HepG2 (cell line): Measurements from ENCODE around the gene PDE4DIP.
"Not testable (repeated sequence)": the region's sequence is repeated elsewhere in the genome, so short reads cannot be mapped to it uniquely, and the experiment has no call there.

Experiments used
- ELF4 ChIP-seq: sonication (generic); formaldehyde crosslinking; IDR thresholded peaks from 2 replicates; pipeline ENCODE4 v1.5.0; 2020; ENCODE audit warnings: missing genetic modification reagents, mild to moderate bottlenecking, moderate library complexity, borderline replicate concordance
- HMGA1 ChIP-seq: sonication (generic); formaldehyde crosslinking; conservative IDR thresholded peaks from 2 replicates; pipeline ENCODE4 v1.4.0; 2020; ENCODE audit warnings: missing genetic modification reagents
- KLF9 ChIP-seq: IDR thresholded peaks from 2 replicates; pipeline ENCODE4 v1.6.1; 2016; ENCODE audit warnings: low read depth
- MAFF ChIP-seq: IDR thresholded peaks from 2 replicates; pipeline ENCODE4 v1.6.1; 2011; ENCODE audit warnings: low read depth, low read length, improper control_type of control experiment
- POLR2AphosphoS5 ChIP-seq: IDR thresholded peaks from 2 replicates; pipeline ENCODE4 v1.6.1; 2012; ENCODE audit warnings: low read depth, low read length
- REL ChIP-seq: sonication (generic); formaldehyde crosslinking; conservative IDR thresholded peaks from 2 replicates; pipeline ENCODE4 v1.8.0; 2022; ENCODE audit warnings: mild to moderate bottlenecking, missing genetic modification reagents, moderate library complexity
- XBP1 ChIP-seq: sonication (generic); formaldehyde crosslinking; IDR thresholded peaks from 2 replicates; pipeline ENCODE4 v1.5.0; 2020; ENCODE audit warnings: missing genetic modification reagents
- ZNF331 ChIP-seq: sonication (generic); formaldehyde crosslinking; IDR thresholded peaks from 2 replicates; pipeline ENCODE4 v1.4.0; 2020; ENCODE audit warnings: missing genetic modification reagents
- ZNF740 ChIP-seq: sonication (generic); formaldehyde crosslinking; IDR thresholded peaks from 2 replicates; pipeline ENCODE4 v1.4.0; 2020; ENCODE audit warnings: missing genetic modification reagents
- ZNF781 ChIP-seq: sonication (generic); formaldehyde crosslinking; IDR thresholded peaks from 2 replicates; pipeline ENCODE4 v1.5.1; 2020; ENCODE audit warnings: borderline replicate concordance, mild to moderate bottlenecking, missing genetic modification reagents; ENCODE audit errors: not compliant biosample characterization
- TF ChIP-seq, protein P1 (sequence below): sonication (generic); formaldehyde crosslinking; IDR thresholded peaks from 2 replicates; pipeline ENCODE4 v1.8.1; 2023; ENCODE audit warnings: mild to moderate bottlenecking, missing genetic modification reagents

- not testable (repeated sequence) for TF ChIP-seq REL; ZNF740 (CRISPR knock-in tag); ZNF781 (CRISPR knock-in tag); POLR2AphosphoS5; MAFF; ELF4 (CRISPR knock-in tag); XBP1; ZNF331 (CRISPR knock-in tag); HMGA1; KLF9
- TF ChIP-seq, protein P1, sequence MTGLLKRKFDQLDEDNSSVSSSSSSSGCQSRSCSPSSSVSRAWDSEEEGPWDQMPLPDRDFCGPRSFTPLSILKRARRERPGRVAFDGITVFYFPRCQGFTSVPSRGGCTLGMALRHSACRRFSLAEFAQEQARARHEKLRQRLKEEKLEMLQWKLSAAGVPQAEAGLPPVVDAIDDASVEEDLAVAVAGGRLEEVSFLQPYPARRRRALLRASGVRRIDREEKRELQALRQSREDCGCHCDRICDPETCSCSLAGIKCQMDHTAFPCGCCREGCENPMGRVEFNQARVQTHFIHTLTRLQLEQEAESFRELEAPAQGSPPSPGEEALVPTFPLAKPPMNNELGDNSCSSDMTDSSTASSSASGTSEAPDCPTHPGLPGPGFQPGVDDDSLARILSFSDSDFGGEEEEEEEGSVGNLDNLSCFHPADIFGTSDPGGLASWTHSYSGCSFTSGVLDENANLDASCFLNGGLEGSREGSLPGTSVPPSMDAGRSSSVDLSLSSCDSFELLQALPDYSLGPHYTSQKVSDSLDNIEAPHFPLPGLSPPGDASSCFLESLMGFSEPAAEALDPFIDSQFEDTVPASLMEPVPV (CRISPR knock-in tag) = not testable (repeated sequence)
These were observed 56.5 kb downstream of the PDE4DIP start for GRCh38 chr1:148900691-148901090.
